Measurements from ENCODE around the gene MYL10.

DNA sequence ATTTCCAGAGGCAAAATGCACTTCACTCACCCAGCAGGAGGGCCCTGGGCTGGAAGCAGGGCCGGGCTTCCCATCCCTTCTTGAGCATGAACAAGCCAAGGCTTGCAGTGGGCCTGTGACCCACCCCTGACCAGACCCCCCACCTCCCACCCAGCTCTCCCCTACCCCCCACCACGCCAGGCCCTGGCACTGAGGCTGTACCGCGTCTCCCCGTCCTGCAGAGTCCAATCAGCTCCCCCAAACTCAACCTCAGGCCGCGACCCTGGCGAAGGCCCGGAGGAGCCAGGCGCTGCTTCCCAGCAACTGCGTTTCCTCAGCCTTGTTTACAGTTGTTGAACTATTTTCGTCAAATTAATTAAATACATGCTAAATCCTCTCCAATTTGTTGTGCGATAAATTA lies 16.9 kb upstream of the MYL10 start:
- TF ChIP-seq POLR2A (IDR thresholded peaks at IDR 0.05) (no peak), CTCF (IDR thresholded peaks at IDR 0.05) (no peak)

Measured in heart left ventricle (tissue), 13 donors.